Neuronal stem cell (in vitro differentiated cells): Measurements from ENCODE around the gene VEZT.
"Not testable (repeated sequence)": the region's sequence is repeated elsewhere in the genome, so short reads cannot be mapped to it uniquely, and the experiment has no call there.

Experiments
- DNase-seq: peaks from one replicate; pipeline ENCODE4 v3.0.0-alpha.2; 2013; ENCODE audit warnings: low spot score
- H2AFZ ChIP-seq: one replicate; pipeline ENCODE4 v1.6.1; 2013; ENCODE audit warnings: mild to moderate bottlenecking, low read length, inconsistent platforms
- H2AK5ac ChIP-seq: 2 replicates; pipeline ENCODE4 v1.6.1; 2013; ENCODE audit warnings: low read depth, mild to moderate bottlenecking, inconsistent platforms, low read length, moderate library complexity, mixed read lengths
- H2BK120ac ChIP-seq: 2 replicates; pipeline ENCODE4 v1.6.1; 2013; ENCODE audit warnings: low read depth, mild to moderate bottlenecking, inconsistent platforms, low read length, moderate library complexity, mixed read lengths
- H2BK12ac ChIP-seq: one replicate; pipeline ENCODE4 v1.6.1; 2013; ENCODE audit warnings: low read length, inconsistent platforms
- H2BK15ac ChIP-seq: 2 replicates; pipeline ENCODE4 v1.6.1; 2013; ENCODE audit warnings: mild to moderate bottlenecking, low read length, inconsistent platforms, mixed read lengths
- H2BK5ac ChIP-seq: one replicate; pipeline ENCODE4 v1.6.1; 2013; ENCODE audit warnings: inconsistent platforms, mild to moderate bottlenecking, low read length, moderate library complexity
- H3K14ac ChIP-seq: one replicate; pipeline ENCODE4 v1.6.1; 2013; ENCODE audit warnings: low read length, inconsistent platforms
- H3K18ac ChIP-seq: 2 replicates; pipeline ENCODE4 v1.6.1; 2013; ENCODE audit warnings: low read length, inconsistent platforms
- H3K23ac ChIP-seq: 2 replicates; pipeline ENCODE4 v1.6.1; 2013; ENCODE audit warnings: low read depth, mild to moderate bottlenecking, mixed read lengths, low read length, inconsistent platforms; ENCODE audit not compliant: poor library complexity
- H3K27ac ChIP-seq: replicated peaks from 3 replicates; pipeline ENCODE4 v1.5.1; 2013; ENCODE audit warnings: low read length, inconsistent platforms
- H3K27me3 ChIP-seq, 3 experiments: 2 replicates each; pipeline ENCODE4 v1.6.1; 2013; ENCODE audit warnings: low read length in 3 of 3, mild to moderate bottlenecking in 2 of 3, inconsistent platforms in 1 of 3, low read depth in 1 of 3, mixed read lengths in 1 of 3, moderate library complexity in 1 of 3; ENCODE audit not compliant: control insufficient read depth in 3 of 3, insufficient read depth in 3 of 3
- H3K36me3 ChIP-seq, 2 donors: replicated peaks in 1 of 2; 2 replicates each; pipeline ENCODE4 v1.6.1; 2013; ENCODE audit warnings: low read length in 2 of 2; ENCODE audit not compliant: control insufficient read depth in 2 of 2, insufficient read depth in 2 of 2
- H3K4ac ChIP-seq: 2 replicates; pipeline ENCODE4 v1.6.1; 2013; ENCODE audit warnings: inconsistent platforms, mild to moderate bottlenecking, low read length, moderate library complexity
- H3K4me1 ChIP-seq, 2 donors: 1 replicate in 1 of 2; 2 replicates in 1 of 2; pipeline ENCODE4 v1.6.1; 2013; ENCODE audit warnings: low read length in 2 of 2, low read depth in 1 of 2; ENCODE audit not compliant: control insufficient read depth in 2 of 2, insufficient read depth in 1 of 2
- H3K4me2 ChIP-seq: one replicate; pipeline ENCODE4 v1.6.1; 2013; ENCODE audit warnings: mild to moderate bottlenecking, low read length, inconsistent platforms; ENCODE audit not compliant: insufficient read depth, poor library complexity, severe bottlenecking
- H3K4me3 ChIP-seq, 2 donors: 2 replicates each; pipeline ENCODE4 v1.5.1; 2013; ENCODE audit warnings: low read length in 2 of 2, mild to moderate bottlenecking in 2 of 2, inconsistent platforms in 1 of 2, moderate library complexity in 1 of 2
- H3K79me1 ChIP-seq: one replicate; pipeline ENCODE4 v1.6.1; 2013; ENCODE audit warnings: low read depth, mild to moderate bottlenecking, inconsistent platforms, low read length, moderate library complexity
- H3K9ac ChIP-seq: one replicate; pipeline ENCODE4 v1.6.1; 2013; ENCODE audit warnings: mild to moderate bottlenecking, low read depth, low read length, inconsistent platforms; ENCODE audit not compliant: poor library complexity
- H3K9me3 ChIP-seq, 2 donors: replicated peaks in 1 of 2; 2 replicates each; pipeline versions ENCODE3 to v1.6.1; 2013; ENCODE audit warnings: low read length in 2 of 2, mild to moderate bottlenecking in 2 of 2, inconsistent platforms in 1 of 2, low read depth in 1 of 2, mixed read lengths in 1 of 2, moderate library complexity in 1 of 2; ENCODE audit not compliant: control insufficient read depth in 2 of 2, insufficient read depth in 1 of 2
- H4K8ac ChIP-seq: one replicate; pipeline ENCODE4 v1.6.1; 2013; ENCODE audit warnings: low read depth, mild to moderate bottlenecking, inconsistent platforms, low read length, moderate library complexity
- H4K91ac ChIP-seq: one replicate; pipeline ENCODE4 v1.6.1; 2013; ENCODE audit warnings: low read length, low read depth, mild to moderate bottlenecking, inconsistent platforms; ENCODE audit not compliant: poor library complexity
- WGBS, 2 donors: extraction: QIAGEN DNeasy Blood & Tissue Kit; methylation state at CpG; one replicate each; pipeline ENCODE4 v1.1.7; 2013; ENCODE audit warnings: missing lambda C conversion rate in 2 of 2, mixed read lengths in 1 of 2; ENCODE audit not compliant: insufficient read length in 2 of 2, insufficient replicate concordance in 1 of 2; ENCODE audit errors: extremely low coverage in 2 of 2; 5-methylcytosine and 5-hydroxymethylcytosine counted together

Gene VEZT

GRCh38 chr12:95229636-95230035, 12.0 kb downstream of the VEZT start:
- Histone ChIP-seq H3K9ac (no peak overlapping the region), H2BK120ac (no peak overlapping the region), H4K8ac (no peak overlapping the region), H2BK15ac (no peak overlapping the region), H3K27me3 (no peaks in the 10 kb centered on the region), H3K4me3 (no peak overlapping the region), H3K4me1 (no peaks in the 10 kb centered on the region), H3K14ac (no peak overlapping the region), H3K9me3 (peaks cover 0 to 10% of the 10 kb centered on the region in 2 donors), H2AFZ (no peak overlapping the region), H2BK5ac (no peak overlapping the region), H3K36me3 (peaks cover 4 to 47% of the 10 kb centered on the region in 2 donors), H3K4me2 (no peak overlapping the region), H3K79me1 (peaks cover 5% of the 10 kb centered on the region), H3K4ac (no peak overlapping the region), H3K18ac (no peak overlapping the region), H3K27ac (no peak overlapping the region), H2BK12ac (no peak overlapping the region), H3K23ac (no peak overlapping the region), H2AK5ac (no peak overlapping the region), H4K91ac (no peak overlapping the region)
- WGBS, 2 donors: no CpG with 5 or more reads among the region's 7 CpGs
- DNase-seq: no peak

- Histone ChIP-seq H3K23ac (no peak overlapping the region), H4K8ac (no peak overlapping the region), H3K14ac (no peak overlapping the region), H3K18ac (no peak overlapping the region), H3K27me3 (no peaks in the 10 kb centered on the region), H2BK120ac (no peak overlapping the region), H3K4me1 (no peaks in the 10 kb centered on the region), H3K9ac (no peak overlapping the region), H2BK5ac (no peak overlapping the region), H2BK12ac (no peak overlapping the region), H3K4me2 (no peak overlapping the region), H3K9me3 (peaks cover 0 to 10% of the 10 kb centered on the region in 2 donors), H4K91ac (no peak overlapping the region), H3K79me1 (peaks cover 5% of the 10 kb centered on the region), H3K4ac (no peak overlapping the region), H3K27ac (no peak overlapping the region), H2BK15ac (no peak overlapping the region), H3K36me3 (peaks cover 0 to 40% of the 10 kb centered on the region in 2 donors), H3K4me3 (no peak overlapping the region), H2AK5ac (no peak overlapping the region), H2AFZ (no peak overlapping the region)
- DNase-seq: no peak
Observed at GRCh38 chr12:95230313-95230712, 12.7 kb downstream of the VEZT start.

DNA sequence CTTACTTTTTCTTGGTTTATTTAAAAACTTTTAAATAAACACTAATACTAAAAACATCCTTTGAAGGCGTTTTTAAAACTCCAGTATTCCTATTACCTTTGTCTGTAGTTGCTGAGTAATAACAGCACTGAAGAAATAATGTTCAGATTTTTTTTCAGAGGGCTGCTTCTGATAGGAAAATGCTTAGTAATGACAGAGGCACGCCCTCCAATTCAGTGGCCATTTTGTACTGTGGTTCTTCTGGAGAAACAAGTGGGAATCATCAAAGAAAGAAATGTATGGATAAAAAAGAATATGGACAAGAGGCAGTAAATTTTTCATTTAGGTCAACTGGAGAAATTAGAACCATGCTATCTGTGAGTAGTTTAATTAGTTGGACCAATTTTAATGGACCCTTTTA, 13.6 kb downstream of the VEZT start:
- H2BK12ac ChIP-seq: no peak overlapping the region
- H3K4me1 ChIP-seq: no peaks in the 10 kb centered on the region
- no peak overlapping the region for H3K4me3 ChIP-seq
- no peak overlapping the region for H3K23ac ChIP-seq
- H3K9ac ChIP-seq: no peak overlapping the region
- peaks cover 0 to 11% of the 10 kb centered on the region in 2 donors for H3K9me3 ChIP-seq
- no peak overlapping the region for H4K91ac ChIP-seq
- no peak overlapping the region for H2BK5ac ChIP-seq
- peaks cover 5% of the 10 kb centered on the region for H3K79me1 ChIP-seq
- H2AFZ ChIP-seq: no peak overlapping the region
- H3K18ac ChIP-seq: no peak overlapping the region
- H2AK5ac ChIP-seq: no peak overlapping the region
- peaks cover 0 to 32% of the 10 kb centered on the region in 2 donors for H3K36me3 ChIP-seq
- no peak overlapping the region for H2BK15ac ChIP-seq
- no peaks in the 10 kb centered on the region for H3K27me3 ChIP-seq
- no peak overlapping the region for H3K4me2 ChIP-seq
- H3K14ac ChIP-seq: no peak overlapping the region
- no peak overlapping the region for H3K4ac ChIP-seq
- no peak overlapping the region for H2BK120ac ChIP-seq
- no peak overlapping the region for H4K8ac ChIP-seq
- H3K27ac ChIP-seq: no peak overlapping the region
- no peak for DNase-seq
- WGBS, 2 donors: no CpG with 5 or more reads among the region's 2 CpGs

DNA sequence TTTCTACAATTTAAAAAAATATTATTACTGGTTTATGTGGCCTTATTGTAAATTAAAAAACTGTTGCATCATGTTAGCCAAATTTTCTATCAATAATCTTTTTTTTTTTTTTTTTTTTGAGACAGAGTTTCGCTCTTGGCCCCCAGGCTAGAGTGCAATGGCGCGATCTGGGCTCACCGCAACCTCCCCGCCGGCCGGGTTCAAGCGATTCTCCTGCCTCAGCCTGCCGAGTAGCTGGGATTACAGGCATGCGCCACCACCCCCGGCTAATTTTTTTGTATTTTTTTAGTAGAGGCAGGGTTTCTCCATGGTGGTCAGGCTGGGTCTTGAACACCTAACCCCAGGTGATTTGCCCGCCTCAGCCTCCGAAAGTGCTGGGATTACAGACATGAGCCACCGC, 16.6 kb downstream of the VEZT start:
- H2AK5ac ChIP-seq, H3K79me1 ChIP-seq, H3K4me2 ChIP-seq, H3K27me3 ChIP-seq, H4K91ac ChIP-seq, H2AFZ ChIP-seq, H3K9ac ChIP-seq, H3K18ac ChIP-seq, H3K27ac ChIP-seq, H2BK120ac ChIP-seq, H2BK15ac ChIP-seq, H3K4me3 ChIP-seq, H2BK12ac ChIP-seq, H3K4ac ChIP-seq, H3K23ac ChIP-seq, H3K4me1 ChIP-seq, DNase-seq, H4K8ac ChIP-seq, H2BK5ac ChIP-seq, H3K14ac ChIP-seq: not testable (repeated sequence)
- H3K9me3 ChIP-seq: peaks cover 2 to 29% of the 10 kb centered on the region in 2 donors
- WGBS, 2 donors: no CpG with 5 or more reads among the region's 14 CpGs
- peaks cover 0 to 34% of the 10 kb centered on the region in 2 donors for H3K36me3 ChIP-seq
